Epidermal melanocyte (primary cell): Measurements from ENCODE around the gene BMPR1B.

Experiments
- DNase-seq: peaks from one replicate; pipeline ENCODE4 v3.0.0; 2011; ENCODE audit warnings: low spot score; ENCODE audit not compliant: insufficient read length

The BMPR1B gene

DNA sequence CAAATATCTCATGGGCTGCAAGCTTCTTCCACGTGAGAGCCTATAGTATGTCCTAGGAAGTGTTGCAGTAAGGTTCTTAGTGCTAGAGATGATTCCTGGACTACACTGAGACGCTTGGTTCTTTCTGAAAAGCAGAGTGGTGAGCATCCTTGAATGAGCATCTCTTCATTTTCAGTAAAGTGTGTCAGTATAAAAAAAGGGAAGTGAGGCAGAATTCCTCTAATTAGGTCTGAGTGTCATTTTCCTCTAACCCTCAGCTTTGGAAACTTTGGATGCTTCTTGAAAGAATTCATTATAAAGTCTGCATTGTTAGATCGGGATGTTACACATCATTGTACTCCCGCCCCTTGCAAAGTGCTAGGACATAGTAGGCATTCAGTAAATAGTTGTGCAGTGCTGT is 5.2 kb downstream of the BMPR1B start:
- DNase-seq = no peak

DNA sequence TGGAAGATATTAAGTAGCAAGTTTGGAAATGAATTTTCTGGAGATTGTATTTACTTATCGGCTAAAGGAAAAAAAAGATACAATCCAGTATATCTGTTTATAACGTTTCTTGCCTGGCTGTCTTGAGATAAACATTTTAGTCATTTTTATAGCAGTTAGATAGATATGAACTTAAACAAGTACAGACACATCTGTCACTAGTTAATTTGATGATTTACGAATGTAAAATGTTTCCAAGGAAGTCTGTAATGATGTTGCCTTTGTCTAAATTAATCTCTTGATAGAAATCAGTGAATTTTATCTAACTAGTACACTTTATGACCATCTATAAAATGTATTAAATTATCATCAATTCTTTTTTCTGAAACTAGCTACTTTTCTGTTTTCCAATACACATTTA is 5.7 kb downstream of the BMPR1B start:
- no peak for DNase-seq

DNA sequence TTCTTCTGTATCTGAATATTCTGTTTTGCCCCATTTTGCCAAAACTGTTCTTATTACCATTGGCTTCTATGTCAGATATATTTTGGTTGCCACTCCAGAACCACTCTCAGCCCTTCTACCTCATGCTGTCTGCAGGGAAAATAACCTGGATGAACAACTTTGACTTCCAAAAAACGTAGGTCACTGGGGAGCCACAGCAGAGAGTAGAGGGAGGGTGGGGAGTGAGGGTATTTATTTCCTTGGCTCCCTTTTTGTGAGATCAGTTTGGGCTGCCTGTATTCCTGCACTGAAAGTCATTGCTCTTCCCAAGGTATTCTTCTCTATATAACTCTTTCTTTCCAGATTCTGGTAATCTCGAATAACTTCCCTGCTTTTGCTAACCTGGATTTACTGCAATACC is 6.3 kb downstream of the BMPR1B start:
- no peak for DNase-seq

DNA sequence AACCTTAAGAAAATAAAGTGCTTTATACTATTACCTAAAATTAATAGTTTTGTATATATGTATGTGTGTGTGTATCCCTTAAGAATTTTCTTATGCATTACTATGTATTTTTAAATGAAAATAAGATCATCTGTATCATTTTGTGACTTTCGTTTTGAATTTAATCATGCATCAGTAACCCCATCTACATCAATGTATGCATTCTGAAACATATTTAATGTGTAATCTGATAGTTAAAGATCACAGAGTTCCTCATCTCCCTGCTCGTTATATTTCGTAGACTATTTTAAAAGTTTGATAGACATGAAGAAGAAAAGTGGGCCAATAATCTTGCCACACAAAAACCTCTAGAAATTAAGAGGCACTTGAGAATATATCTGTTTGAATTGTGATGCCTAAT is 7.4 kb downstream of the BMPR1B start:
- DNase-seq = no peak

DNA sequence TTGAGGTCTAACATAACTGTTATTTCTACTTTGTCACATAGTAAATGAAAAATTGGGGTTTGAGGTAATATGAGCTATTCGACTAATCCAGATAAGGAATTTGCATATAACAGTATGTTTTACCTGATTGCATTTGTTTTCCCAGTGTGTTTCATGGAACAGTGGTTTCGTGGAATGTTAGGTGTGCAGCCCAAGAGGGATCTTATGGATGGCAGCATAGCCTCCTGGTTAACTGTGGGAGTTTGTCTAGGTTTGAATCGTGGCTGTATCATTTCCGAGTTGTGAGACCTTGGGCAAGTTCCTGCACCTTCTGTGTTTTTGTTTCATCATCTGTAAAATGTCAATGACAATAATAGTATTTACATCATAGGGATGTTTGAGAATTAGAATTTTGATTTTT is 7.9 kb downstream of the BMPR1B start:
- no peak for DNase-seq

DNA sequence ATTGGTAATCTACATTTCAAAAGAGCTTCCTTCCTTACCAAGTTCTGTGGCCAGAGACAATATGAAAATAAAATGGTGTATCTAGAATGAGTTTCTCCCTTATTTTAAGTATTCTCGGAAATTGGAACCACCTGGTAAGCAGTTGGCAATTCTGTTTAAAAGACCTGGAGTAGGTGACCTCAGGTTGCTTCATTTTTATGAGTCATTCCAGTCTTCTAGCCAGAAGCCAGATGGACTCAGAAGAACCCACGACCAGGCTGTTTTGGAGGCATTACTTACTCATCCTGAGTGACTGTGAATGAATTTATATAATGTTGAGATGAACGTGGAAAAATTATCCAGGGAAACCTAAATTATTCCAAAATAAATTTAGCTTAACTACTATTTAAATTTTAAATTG is 9.1 kb downstream of the BMPR1B start:
- no peak for DNase-seq

DNA sequence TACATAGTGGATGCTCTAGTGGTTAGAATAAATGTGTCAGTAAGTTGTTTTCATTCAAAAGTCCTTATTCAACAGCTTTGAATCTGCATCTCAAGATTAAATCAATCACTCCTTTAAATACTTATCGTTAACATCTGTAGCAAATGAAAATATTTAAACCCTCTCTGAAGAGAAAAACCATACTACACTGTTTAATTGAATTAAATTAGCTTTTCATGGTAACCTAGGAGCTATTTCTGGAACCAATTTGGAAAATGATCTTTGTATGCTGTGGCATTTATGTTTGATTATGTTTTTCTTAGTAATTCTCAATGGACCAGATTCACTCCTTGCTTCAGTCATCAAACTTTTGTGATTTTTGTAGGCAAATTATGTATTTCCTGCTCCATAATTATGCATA is 9.7 kb downstream of the BMPR1B start:
- no peak for DNase-seq

DNA sequence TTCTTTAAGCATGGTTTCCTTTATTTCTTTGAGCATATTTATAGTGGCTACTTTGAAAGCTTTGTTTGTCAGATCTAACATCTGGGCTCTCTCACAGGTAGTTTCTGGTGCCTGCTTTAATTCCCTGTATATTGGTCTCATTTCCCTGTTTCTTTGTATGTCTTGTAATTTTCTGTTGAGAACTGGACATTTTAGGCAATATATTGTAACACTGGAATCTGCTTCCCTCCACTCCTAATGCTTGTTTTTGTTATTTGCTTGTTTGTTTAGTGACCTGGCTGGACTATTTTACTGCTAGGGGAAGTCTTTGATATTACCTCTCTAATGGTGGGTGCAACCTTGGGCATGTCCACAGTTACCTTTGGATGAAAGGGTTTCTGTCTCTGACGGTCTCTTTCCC is 25.0 kb downstream of the BMPR1B start:
- no peak for DNase-seq

DNA sequence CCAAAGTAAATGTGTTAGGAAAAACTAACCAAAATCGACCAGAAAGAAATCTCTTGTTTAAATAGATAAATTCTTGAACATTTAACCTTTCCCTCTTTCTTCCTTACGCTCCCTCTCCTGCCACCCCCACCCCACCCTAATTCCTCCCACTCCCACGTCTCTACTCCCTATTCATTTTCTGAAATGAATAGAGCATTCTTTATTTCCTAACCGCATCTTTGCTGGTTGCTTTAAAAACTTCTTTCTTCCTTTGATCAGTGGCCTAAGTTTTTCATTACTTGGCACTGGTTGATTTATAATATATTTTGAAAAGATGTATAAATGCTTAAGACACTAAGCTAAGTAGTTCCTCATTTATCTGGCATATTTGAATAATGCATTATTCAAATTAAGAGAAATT is 33.9 kb downstream of the BMPR1B start:
- DNase-seq = no peak

DNA sequence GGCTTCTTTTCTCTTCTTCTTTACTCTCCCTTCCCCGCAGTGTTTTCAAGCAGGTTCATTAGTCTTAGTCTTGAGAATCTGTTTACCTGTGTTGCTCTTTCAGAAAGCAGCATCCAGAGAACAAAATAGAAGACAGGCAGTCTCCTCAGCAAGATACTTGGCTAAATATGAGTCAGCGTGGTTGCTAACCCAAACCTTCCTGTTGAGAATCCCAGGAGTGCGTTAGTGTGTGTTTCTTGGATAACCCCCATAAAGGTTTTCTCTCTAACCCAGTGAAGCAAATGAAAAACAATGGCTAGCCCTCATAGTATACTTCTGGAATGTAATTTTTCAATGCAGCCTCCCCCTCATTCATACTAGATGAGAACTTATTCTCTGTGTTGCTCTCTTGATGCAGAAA is 41.1 kb downstream of the BMPR1B start:
- no peak for DNase-seq

DNA sequence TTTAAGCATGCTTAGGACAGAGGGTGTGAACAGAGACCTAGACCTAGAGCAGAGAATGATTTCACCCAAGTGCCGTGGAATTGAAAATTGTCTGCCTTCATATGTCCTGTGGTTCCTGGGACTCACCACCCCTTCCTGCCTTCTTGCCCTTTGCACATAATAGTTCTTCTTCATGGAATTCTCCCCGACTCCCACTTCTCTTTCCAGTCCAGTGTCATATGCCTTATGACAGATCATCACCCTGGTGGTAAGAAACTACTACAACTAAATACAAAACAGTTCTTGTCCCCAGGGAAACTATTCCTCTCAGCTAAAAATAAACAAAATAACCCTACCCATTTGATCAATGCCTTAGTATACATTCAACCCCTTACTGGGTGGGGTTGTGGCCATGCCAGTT is 43.3 kb downstream of the BMPR1B start:
- DNase-seq = no peak

DNA sequence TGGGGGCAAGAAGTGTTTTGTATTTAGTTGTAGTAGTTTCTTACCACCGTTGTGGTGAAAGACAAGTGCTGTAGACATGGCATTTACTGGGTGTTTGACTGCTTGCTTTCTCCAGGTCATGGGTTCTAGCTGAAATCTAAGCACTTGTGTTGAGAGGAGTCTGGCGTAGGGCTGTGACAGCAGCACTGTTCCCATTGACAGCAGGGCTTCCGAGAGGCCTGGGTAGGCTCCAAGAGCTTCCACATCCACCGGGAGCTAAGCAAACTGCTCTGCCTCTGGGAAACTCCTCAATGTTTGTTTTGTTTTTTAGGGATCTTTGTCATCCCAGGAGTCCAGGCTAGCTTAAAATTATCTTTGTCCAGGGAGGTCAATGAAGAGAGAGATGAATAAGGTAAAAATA is 44.3 kb downstream of the BMPR1B start:
- DNase-seq = no peak

DNA sequence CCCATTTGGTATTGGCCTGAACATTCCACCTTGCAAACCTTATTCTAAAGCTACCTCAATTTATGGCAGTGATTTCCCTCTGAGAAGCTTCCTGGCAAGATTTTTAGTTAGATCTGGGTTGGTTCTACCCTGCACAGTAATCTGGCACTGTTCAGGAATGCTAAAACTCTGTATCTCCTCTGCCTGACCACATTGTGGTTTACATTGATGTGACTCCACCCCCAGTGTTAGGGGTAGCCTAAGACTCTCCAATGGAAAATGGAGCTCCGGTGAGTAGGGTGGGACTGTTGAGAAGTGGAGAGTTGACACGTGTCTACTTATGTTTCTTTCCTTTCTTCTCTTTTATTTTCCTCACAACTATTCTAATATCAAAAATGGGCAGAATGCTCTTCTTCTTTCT is 45.4 kb downstream of the BMPR1B start:
- no peak for DNase-seq

DNA sequence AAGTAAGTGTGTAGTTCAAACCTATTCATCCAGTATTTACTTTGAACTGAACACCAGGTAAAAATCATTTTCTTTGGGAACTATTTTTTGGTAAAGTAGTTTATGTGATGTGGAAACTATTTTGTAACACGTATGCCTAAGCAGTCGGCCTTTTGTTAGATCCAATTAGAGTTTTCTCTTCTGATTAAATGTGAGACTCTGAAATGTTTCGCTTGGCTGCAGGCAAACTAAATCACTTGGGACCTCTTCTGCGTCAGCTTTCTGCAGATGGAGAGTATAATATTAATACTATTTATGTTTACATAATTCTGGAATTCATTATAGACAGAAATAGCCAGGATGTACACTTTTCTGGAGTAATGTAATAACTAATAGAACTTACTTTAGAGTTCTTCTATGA is 46.9 kb downstream of the BMPR1B start:
- DNase-seq = no peak

DNA sequence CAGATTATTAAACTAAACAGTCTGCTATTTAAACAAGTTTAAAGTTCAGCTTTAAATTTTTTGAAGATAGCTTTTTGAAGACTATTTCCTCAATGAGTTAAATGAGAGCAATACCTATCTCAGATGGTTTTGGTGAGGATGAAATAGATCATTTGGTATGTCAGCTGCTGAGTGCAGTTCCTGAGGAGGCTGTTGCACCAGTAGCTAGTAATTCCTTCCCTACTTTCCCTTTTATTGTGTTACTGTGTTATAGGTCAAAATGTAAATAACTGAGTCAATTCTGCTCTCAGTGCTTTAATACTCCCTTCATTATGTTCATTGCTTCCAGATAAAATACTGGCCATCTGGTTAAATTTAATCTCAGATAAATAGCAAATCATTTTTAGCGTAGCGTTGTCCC is 48.6 kb downstream of the BMPR1B start:
- no peak for DNase-seq

DNA sequence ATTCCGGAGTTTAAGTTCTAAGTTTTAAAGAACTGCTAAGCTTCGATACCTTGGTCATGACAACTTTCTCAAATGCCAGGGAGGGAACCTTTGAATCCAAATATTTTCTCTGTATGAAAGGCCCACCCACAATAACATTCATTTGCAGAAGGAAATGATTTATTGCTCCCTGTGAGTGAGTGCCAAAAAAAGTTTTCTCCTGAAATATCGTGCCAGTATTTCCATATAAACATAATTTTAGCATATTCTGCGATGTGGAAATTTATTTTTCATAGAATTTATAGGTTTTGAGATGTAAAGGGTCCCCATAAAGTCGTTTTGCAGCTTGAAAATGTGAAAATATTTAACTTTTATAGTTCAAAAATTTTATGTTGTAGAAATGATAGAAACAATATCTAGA is 53.9 kb downstream of the BMPR1B start:
- no peak for DNase-seq

DNA sequence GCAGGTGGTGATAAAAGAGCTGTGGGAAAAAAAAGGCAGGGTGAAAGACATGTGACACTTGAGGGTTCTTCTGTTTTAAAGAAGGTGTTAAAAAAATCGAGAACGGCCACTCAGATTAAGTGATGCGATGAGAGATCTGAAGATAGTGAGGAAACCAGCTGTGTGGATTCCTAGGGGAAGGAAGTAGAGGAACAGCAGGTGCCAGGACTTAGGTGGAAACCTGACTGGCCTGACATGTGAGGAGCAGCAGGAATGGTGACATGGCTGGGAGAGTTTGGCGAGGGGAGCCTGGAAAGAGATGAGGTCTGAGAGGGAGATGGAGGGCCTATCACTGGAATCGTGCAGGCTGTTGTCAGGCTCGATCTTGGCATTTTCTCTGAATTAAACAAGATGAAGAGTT is 55.5 kb downstream of the BMPR1B start:
- DNase-seq = no peak

DNA sequence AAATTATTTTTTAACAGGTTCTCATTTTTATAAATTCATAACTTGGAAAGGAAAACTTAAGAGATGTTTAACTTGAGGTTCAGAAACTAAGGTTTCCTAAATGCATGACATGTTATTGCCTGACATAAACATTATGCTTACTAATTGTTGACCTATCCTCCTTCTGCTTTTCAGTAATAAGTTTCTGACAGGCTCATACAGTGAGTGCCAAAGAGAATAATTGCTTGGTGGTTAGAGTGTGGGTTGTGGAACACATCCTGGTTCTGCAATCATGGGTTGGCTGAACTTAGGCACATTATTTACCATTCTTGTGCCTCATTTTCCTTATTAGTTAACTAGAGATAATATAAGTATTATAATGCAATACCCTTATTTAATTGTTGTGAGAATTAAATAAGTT is 56.5 kb downstream of the BMPR1B start:
- DNase-seq = no peak

DNA sequence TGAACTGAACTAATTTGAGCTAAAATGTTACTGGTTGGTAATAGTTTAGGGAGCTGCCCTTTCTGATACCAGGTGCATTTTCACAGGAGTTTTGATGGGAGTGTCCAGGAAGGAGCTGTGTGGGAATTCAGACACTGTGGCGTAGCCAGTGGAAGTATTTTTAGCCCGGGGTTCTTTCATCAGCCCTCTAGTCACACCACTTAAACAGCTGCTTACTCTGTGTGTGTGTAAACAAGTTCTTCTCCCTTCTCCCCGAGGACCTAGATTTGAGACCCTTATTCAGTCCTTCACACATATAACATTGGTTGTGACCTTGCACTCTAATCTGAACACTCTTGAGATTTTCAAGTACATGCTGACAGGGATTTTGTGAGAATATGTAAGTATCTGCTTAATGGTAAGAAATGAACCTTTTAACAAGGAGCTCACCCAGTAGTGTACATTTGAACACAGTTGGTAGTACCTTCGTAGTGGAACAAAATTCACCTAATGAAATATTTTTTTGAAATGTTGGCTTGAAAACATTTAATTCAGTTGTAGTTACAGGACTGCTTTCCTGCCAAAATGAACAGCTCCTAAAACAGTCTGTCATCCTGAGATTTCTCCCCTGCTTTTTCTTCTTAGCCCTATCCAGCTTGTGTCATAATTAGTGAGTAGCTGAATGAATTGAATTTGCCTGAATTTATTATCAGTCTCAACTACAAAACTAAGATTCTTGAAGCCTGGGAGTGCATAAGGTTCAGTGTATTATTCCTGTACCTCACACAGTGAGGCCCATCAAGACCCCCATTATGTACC is 61.8 kb downstream of the BMPR1B start:
- DNase-seq = no peak

DNA sequence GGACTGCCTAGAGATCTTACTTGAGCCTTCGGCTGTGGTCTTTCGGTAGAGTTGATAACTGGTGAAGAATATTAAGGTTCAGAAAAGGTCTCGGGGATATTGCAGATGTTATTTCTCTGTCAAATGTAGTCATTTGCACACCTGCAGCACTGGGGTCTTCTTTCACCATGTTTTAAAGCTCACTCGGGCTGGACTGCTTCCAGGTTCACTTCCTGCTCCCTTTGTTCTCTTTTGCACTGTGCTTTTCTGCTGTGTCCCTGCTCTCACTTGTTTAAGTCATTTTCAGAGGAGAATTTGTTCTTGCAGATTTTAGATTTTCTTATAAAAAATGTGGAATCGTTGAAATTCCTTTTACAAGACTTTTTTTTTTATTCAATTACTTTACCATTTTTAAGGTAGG is 68.5 kb downstream of the BMPR1B start:
- no peak for DNase-seq

DNA sequence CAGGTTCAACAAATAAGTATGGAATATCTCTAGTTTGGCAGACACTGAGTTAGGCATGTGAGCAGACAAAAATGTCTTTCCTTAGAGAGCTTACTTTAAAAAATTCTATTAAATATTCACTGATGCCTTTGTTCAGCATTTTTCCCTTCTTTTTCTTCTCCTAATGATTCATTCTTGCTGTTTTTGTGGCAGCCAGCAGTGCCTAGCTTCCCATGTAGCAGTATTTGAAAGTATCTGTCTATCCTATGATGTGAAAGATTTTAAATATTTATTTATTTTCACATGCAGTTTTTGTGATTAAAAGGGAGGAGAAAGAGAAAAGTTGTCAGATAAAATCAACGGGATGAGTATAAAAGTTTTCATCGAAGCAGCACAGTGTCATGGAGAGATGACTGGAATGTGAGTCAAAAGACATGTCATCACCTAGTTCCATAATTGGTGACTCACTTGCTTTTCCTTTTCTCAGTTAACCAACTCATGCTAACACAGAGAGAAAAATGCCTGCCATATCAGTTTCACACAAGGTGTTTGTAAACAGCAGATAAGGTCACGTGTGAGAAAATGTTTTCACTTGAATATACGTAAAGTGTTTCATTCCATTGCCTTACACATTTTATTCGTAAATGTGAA is 69.8 kb downstream of the BMPR1B start:
- DNase-seq = no peak

DNA sequence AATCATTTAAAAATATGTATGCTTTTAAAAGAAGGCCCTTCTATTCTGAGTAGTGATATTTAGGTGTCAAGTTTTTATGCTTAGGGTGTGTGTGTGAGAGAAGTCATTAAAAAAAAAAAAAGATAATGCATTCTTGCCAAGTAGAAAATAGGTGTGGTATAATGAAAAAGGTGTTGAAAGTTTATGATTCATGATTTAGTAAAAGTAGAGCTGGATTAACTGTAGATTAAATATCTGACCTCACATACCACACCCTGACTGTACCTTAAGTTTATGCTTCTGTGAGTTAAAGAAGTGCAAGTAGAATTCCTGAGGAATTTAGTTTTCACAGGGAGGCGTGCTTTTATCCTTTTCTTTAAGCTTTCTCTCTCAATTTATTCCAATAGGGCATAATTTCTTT is 71.1 kb downstream of the BMPR1B start:
- DNase-seq = no peak

DNA sequence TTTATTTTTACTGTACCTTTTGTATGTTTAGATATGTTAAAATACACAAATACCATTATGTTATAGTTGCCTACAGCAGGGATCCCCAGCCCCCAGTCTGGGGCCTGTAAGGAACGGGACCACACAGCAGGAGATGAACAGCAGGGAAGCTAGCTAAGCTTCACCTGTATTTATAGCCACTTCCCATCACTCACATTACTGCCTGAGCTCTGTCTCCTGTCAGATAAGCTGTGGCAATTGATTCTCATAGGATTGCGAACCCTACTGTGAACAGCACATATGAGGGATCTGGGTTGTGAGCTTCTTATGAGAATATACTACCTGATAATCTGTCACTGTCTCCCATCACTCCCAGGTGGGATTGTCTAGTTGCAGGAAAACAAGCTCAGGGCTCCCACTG is 73.9 kb downstream of the BMPR1B start:
- DNase-seq = no peak
